Measurements from ENCODE around the gene OBI1.

OBI1 gene

GRCh38 chr13:78601874-78602560 lies 56.9 kb downstream of the OBI1 start:
- DNase-seq: no peak

GRCh38 chr13:78601124-78601873 lies 57.7 kb downstream of the OBI1 start:
- no peak for DNase-seq

- DNase-seq: no peak
Measured at GRCh38 chr13:78600280-78600883, 58.6 kb downstream of the OBI1 start.

GRCh38 chr13:78599645-78600279 lies 59.2 kb downstream of the OBI1 start:
- DNase-seq: no peak

- no peak for DNase-seq
Measured at GRCh38 chr13:78598966-78599644, 59.9 kb downstream of the OBI1 start.

GRCh38 chr13:78598116-78598781 lies 60.7 kb downstream of the OBI1 start:
- no peak for DNase-seq

- DNase-seq: no peak
Measured at GRCh38 chr13:78597602-78597932, 61.4 kb downstream of the OBI1 start.

- peak; percentile 66 for DNase-seq
Measured at GRCh38 chr13:78596736-78597601, 62.0 kb downstream of the OBI1 start.

- peak; percentile 80 for DNase-seq
Measured at GRCh38 chr13:78596399-78596735, 62.6 kb downstream of the OBI1 start.

- peak; percentile 80 for DNase-seq
Measured at GRCh38 chr13:78595495-78596398, 63.2 kb downstream of the OBI1 start.

- no peak for DNase-seq
Measured at GRCh38 chr13:78594456-78594975, 64.4 kb downstream of the OBI1 start.

GRCh38 chr13:78593652-78594455 lies 65.1 kb downstream of the OBI1 start:
- DNase-seq: peak; percentile 86

- DNase-seq: no peak
Measured at GRCh38 chr13:78593129-78593528, 65.8 kb downstream of the OBI1 start.

GRCh38 chr13:78592584-78592983 lies 66.4 kb downstream of the OBI1 start:
- no peak for DNase-seq

- DNase-seq: no peak
Measured at GRCh38 chr13:78589206-78589605, 69.7 kb downstream of the OBI1 start.

GRCh38 chr13:78587395-78587794 lies 71.6 kb downstream of the OBI1 start:
- no peak for DNase-seq

GRCh38 chr13:78586706-78587105 lies 72.2 kb downstream of the OBI1 start:
- DNase-seq: no peak

GRCh38 chr13:78576261-78576660 lies 82.7 kb downstream of the OBI1 start:
- DNase-seq: no peak

GRCh38 chr13:78572459-78572858 lies 86.5 kb downstream of the OBI1 start:
- DNase-seq: no peak

Measured in NCI-H1092 treated with DMSO at 0.1 percent for 48 hours (cell line).